K562 (cell line): ENCODE data around the gene AKAP13. TPM values are rescaled to one million over a fixed set of nuclear protein-coding genes. Genes with fewer than 3 reads are reported as not detected.
A peak's percentile ranks its signal among the peaks of the same experiment; 100 is the strongest.

Experiments
- ATAC-seq: fragments of 200-7000 bp; cut with Tn5 transposase; 3 replicates; pipeline ENCODE4 v1.9.1; 2020; ENCODE audit warnings: moderate library complexity
- BruUV-seq: library from RNA; stranded (reverse); fragments of 400-500 nt; replicated peaks from 2 replicates; lab custom pipeline; 2021; lab: Mats Ljungman, UMichigan
- CTCF ChIA-PET: fragments of 300-600 bp; formaldehyde crosslinking; extraction: SDS; loops from one replicate; lab custom pipeline; 2021; ENCODE audit warnings: low intra/inter-chr PET ratio; lab: Yijun Ruan, JAX
- POLR2A ChIA-PET: fragments of 300-600, 350-650 bp; sonication (Branson Sonifier 250); formaldehyde crosslinking; extraction: SDS; loops from one replicate; lab custom pipeline; 2021; ENCODE audit warnings: antibody characterized with exemption, inconsistent platforms; lab: Yijun Ruan, JAX
- DNase-seq, 4 experiments: peaks; one replicate each; pipeline versions ENCODE4 v3.0.0 to v3.0.0-alpha.2; 2011 to 2018; ENCODE audit warnings: low spot score in 3 of 4, mixed read lengths in 3 of 4; ENCODE audit errors: extremely low read depth in 1 of 4
- FAIRE-seq: peaks from 2 replicates; lab custom pipeline; 2011; peaks lifted over from hg19 to GRCh38; lab: Jason Lieb, UNC
- H2AFZ ChIP-seq: 2 replicates; pipeline ENCODE4 v1.6.0; 2011; ENCODE audit warnings: low read depth, low read length, control low read depth, inconsistent platforms
- H3K27ac ChIP-seq: fragments of 200-600 bp; 3 replicates; pipeline ENCODE4 v1.8.0; 2011; ENCODE audit warnings: low read depth, mild to moderate bottlenecking, control low read depth, inconsistent platforms, low read length, moderate library complexity, mixed read lengths; ENCODE audit errors: extremely low read depth
- H3K27me3 ChIP-seq, 2 experiments: fragments of 300-600 bp in 1 of 2; 2 replicates in 1 of 2; 3 replicates in 1 of 2; pipeline versions ENCODE4 v1.6.0 to v1.8.0; 2011; ENCODE audit warnings: inconsistent platforms in 2 of 2, low read length in 2 of 2, mild to moderate bottlenecking in 1 of 2, mixed read lengths in 1 of 2, moderate library complexity in 1 of 2; ENCODE audit not compliant: control insufficient read depth in 2 of 2, insufficient read depth in 2 of 2
- H3K36me3 ChIP-seq: fragments of 300-600 bp; 3 replicates; pipeline ENCODE4 v1.8.0; 2011; ENCODE audit warnings: mild to moderate bottlenecking, low read length, inconsistent platforms; ENCODE audit not compliant: control insufficient read depth, insufficient read depth
- H3K4me1 ChIP-seq, 2 experiments: fragments of 200-600 bp in 1 of 2; replicated peaks in 1 of 2; 2 replicates in 1 of 2; 3 replicates in 1 of 2; pipeline versions ENCODE4 v1.5.1 to v1.8.0; 2011; ENCODE audit warnings: inconsistent platforms in 2 of 2, low read length in 2 of 2, mild to moderate bottlenecking in 1 of 2, mixed read lengths in 1 of 2, moderate library complexity in 1 of 2; ENCODE audit not compliant: control insufficient read depth in 2 of 2, insufficient read depth in 2 of 2
- H3K4me2 ChIP-seq: 2 replicates; pipeline ENCODE4 v1.6.1; 2011; ENCODE audit warnings: low read length, control low read depth, inconsistent platforms, mixed read lengths; ENCODE audit not compliant: insufficient read depth
- H3K4me3 ChIP-seq: fragments of 200-600 bp; sonication (generic), shearing (Covaris generic); 2 replicates; pipeline ENCODE4 v1.5.1; 2016; ENCODE audit warnings: control low read depth, inconsistent platforms
- H3K79me2 ChIP-seq: fragments of 200-600 bp; 3 replicates; pipeline ENCODE4 v1.8.0; 2011; ENCODE audit warnings: low read length, inconsistent platforms; ENCODE audit not compliant: control insufficient read depth, insufficient read depth
- H3K9ac ChIP-seq, 2 experiments: 2 replicates each; pipeline versions ENCODE4 v1.6.0 to v1.6.1; 2011; ENCODE audit warnings: low read depth in 2 of 2, low read length in 2 of 2, control low read depth in 1 of 2, inconsistent platforms in 1 of 2, mild to moderate bottlenecking in 1 of 2, mixed read lengths in 1 of 2; ENCODE audit not compliant: insufficient read depth in 1 of 2
- H3K9me1 ChIP-seq: one replicate; pipeline ENCODE4 v1.6.0; 2011; ENCODE audit warnings: inconsistent platforms, mild to moderate bottlenecking, low read length, moderate library complexity; ENCODE audit not compliant: control insufficient read depth, insufficient read depth
- H3K9me3 ChIP-seq: replicated peaks from 2 replicates; pipeline ENCODE4 v1.5.1; 2011; ENCODE audit warnings: low read depth, low read length, inconsistent platforms; ENCODE audit not compliant: control insufficient read depth, insufficient read depth
- H4K20me1 ChIP-seq: replicated peaks from 2 replicates; pipeline ENCODE4 v1.6.1; 2011; ENCODE audit warnings: low read length, inconsistent platforms, mixed read lengths; ENCODE audit not compliant: control insufficient read depth, insufficient read depth
- CBFA2T2 ChIP-seq: fragments of 450-650 bp; conservative IDR thresholded peaks from 2 replicates; pipeline ENCODE4 v1.6.1; 2017; ENCODE audit warnings: mild to moderate bottlenecking
- CTCF ChIP-seq, 3 experiments: IDR thresholded peaks in 2 of 3; conservative IDR thresholded peaks in 1 of 3; 2 replicates each; pipeline ENCODE4 v1.5.1; 2011 to 2012; ENCODE audit warnings: low read length in 3 of 3, mild to moderate bottlenecking in 3 of 3, control low read depth in 2 of 3, improper control_type of control experiment in 1 of 3, inconsistent platforms in 1 of 3, low read depth in 1 of 3, mixed read lengths in 1 of 3, moderate library complexity in 1 of 3; ENCODE audit not compliant: insufficient read depth in 2 of 3
- DACH1 ChIP-seq: fragments of 450-650 bp; IDR thresholded peaks from 2 replicates; pipeline ENCODE4 v1.6.1; 2018; ENCODE audit not compliant: partially characterized antibody
- GATAD2A ChIP-seq: fragments of 450-650 bp; IDR thresholded peaks from 2 replicates; pipeline ENCODE4 v1.6.1; 2017
- HMGXB4 ChIP-seq: sonication (generic); formaldehyde crosslinking; IDR thresholded peaks from 2 replicates; pipeline ENCODE4 v1.8.1; 2023; ENCODE audit warnings: mild to moderate bottlenecking, missing genetic modification reagents
- IRF1 ChIP-seq: sonication (generic); formaldehyde crosslinking; IDR thresholded peaks from 2 replicates; pipeline ENCODE4 v1.8.0; 2022; ENCODE audit warnings: missing genetic modification reagents, mild to moderate bottlenecking, borderline replicate concordance
- NELFE ChIP-seq: IDR thresholded peaks from 2 replicates; pipeline ENCODE4 v1.6.1; 2011; ENCODE audit warnings: mild to moderate bottlenecking; ENCODE audit not compliant: insufficient read depth, insufficient read length
- PRMT5 ChIP-seq: sonication (generic); formaldehyde crosslinking; IDR thresholded peaks from 2 replicates; pipeline ENCODE4 v1.5.0; 2020; ENCODE audit warnings: missing genetic modification reagents
- RAD21 ChIP-seq, 2 experiments: fragments of 250-450 bp in 1 of 2; fragments of 450-650 bp in 1 of 2; sonication (Bioruptor Pico) in 1 of 2; formaldehyde crosslinking in 1 of 2; IDR thresholded peaks in 1 of 2; conservative IDR thresholded peaks in 1 of 2; 2 replicates each; pipeline versions ENCODE4 v1.4.0 to v1.8.0; 2020 to 2022; ENCODE audit warnings: mild to moderate bottlenecking in 2 of 2, moderate library complexity in 1 of 2
- RFX7 ChIP-seq: fragments of 250-450 bp; sonication (Bioruptor Pico); IDR thresholded peaks from 2 replicates; pipeline ENCODE4 v1.5.1; 2021; ENCODE audit warnings: mild to moderate bottlenecking
- RHOXF2B ChIP-seq: fragments of 250-450 bp; sonication (Bioruptor Pico); conservative IDR thresholded peaks from 2 replicates; pipeline ENCODE4 v1.5.1; 2021
- SMC3 ChIP-seq: conservative IDR thresholded peaks from 2 replicates; pipeline ENCODE4 v1.6.1; 2011; ENCODE audit warnings: low read depth, low read length, improper control_type of control experiment; ENCODE audit not compliant: insufficient read depth
- ZNF140 ChIP-seq: fragments of 250-450 bp; sonication (Bioruptor Pico); IDR thresholded peaks from 2 replicates; pipeline ENCODE4 v1.8.0; 2021; ENCODE audit warnings: moderate library complexity, mild to moderate bottlenecking, inconsistent platforms
- ZNF146 ChIP-seq: IDR thresholded peaks from one replicate; pipeline ENCODE4 v1.6.1; 2018; ENCODE audit warnings: missing compliant biosample characterization; ENCODE audit not compliant: unreplicated experiment
- ZNF384 ChIP-seq: IDR thresholded peaks from 2 replicates; pipeline ENCODE4 v1.6.1; 2012; ENCODE audit warnings: low read depth, low read length, improper control_type of control experiment
- ZNF512 ChIP-seq: IDR thresholded peaks from 2 replicates; pipeline ENCODE4 v1.6.1; 2016; ENCODE audit warnings: missing genetic modification characterization, missing compliant biosample characterization
- ZNF668 ChIP-seq: fragments of 250-450 bp; sonication (Bioruptor Pico); IDR thresholded peaks from 2 replicates; pipeline ENCODE4 v1.8.0; 2022; ENCODE audit warnings: mild to moderate bottlenecking, inconsistent platforms
- in situ Hi-C: fragments of 300-500 bp; cut with MboI; formaldehyde crosslinking; loops from 4 replicates; pipeline ENCODE4 v1.15.0; 2018; ENCODE audit warnings: inconsistent platforms, mixed read lengths
- intact Hi-C: fragments of 100-400 bp; cut with micrococcal nuclease; formaldehyde crosslinking; loops from 2 replicates; pipeline ENCODE4 v1.14.2; 2022
- polyA plus RNA-seq, 8 experiments: library from polyadenylated mRNA; depleted of rRNA in 4 of 8; stranded (reverse) in 5 of 8; unstranded in 3 of 8; fragments of >200 nt; fragmentation: Nextera tagmentation in 2 of 8; fragmentation: Illumina TruSeq in 1 of 8; extraction: Ambion mirVana in 2 of 8; extraction: Trizol in 1 of 8; gene quantifications; 2 replicates each; pipeline versions ENCODE4 v1.2.1 to v1.2.3, GENCODE V29; 2011 to 2014; ENCODE audit warnings: inconsistent platforms in 1 of 8, missing spikeins in 1 of 8
- total RNA-seq, 7 experiments: library from RNA; depleted of rRNA in 6 of 7; stranded (reverse); fragments of >200 nt in 6 of 7; fragmentation: Illumina TruSeq in 2 of 7; extraction: Trizol in 2 of 7; gene quantifications; 2 replicates each; pipeline versions ENCODE4 v1.2.1 to v1.2.3, GENCODE V29; 2011 to 2021; ENCODE audit warnings: low replicate concordance in 1 of 7

AKAP13 gene
- total and polyA plus RNA-seq, 9 of the 15 experiments (the other 6 are each of a cell fraction or from before 2014, with no cell fraction given) = 0.03 to 1.7 (median 0.42) TPM

- in situ Hi-C loops = no loop called here
- Histone ChIP-seq H3K4me3 (no peak overlapping the region), H3K4me2 (no peak overlapping the region), H2AFZ (no peak overlapping the region), H3K4me1 (no peaks in the 10 kb centered on the region), H3K27me3 (no peaks in the 10 kb centered on the region; a peak in 1 of 5 replicates), H3K27ac (no peak overlapping the region), H3K9me1 (no peaks in the 10 kb centered on the region), H3K79me2 (no peaks in the 10 kb centered on the region), H3K36me3 (no peaks in the 10 kb centered on the region), H4K20me1 (no peaks in the 10 kb centered on the region), H3K9ac (no peak overlapping the region), H3K9me3 (no peaks in the 10 kb centered on the region)
- BruUV-seq = no TSS peak
- ATAC-seq = peak; percentile 65; the same call in 2 of the 3 replicates
- peak in 3 of 4 experiments; percentile 10 to 14 (median 13) for DNase-seq
- POLR2A ChIA-PET = no interaction called here
- FAIRE-seq = no peak
- intact Hi-C loops = no loop called here
- TF ChIP-seq ZNF146 (CRISPR knock-in tag) = no peak
- peak; percentile 17 to 32 (median 26); a peak in 2 of 6 replicates for TF ChIP-seq CTCF (IDR thresholded peaks at IDR 0.05 in 2 of 3, conservative IDR thresholded peaks at IDR 0.05 in 1 of 3; ENCODE audit: insufficient read depth in 2 of 3, low read depth in 1 of 3, low read length in 3 of 3)
- TF ChIP-seq CBFA2T2 = no peak
- TF ChIP-seq HMGXB4 (CRISPR knock-in tag) = no peak
- no peak for TF ChIP-seq RHOXF2B
- TF ChIP-seq IRF1 (CRISPR knock-in tag) = no peak
- no peak for TF ChIP-seq ZNF512
- no peak for TF ChIP-seq ZNF668 (CRISPR knock-in tag)
- TF ChIP-seq SMC3 = no peak
- no peak for TF ChIP-seq GATAD2A
- no peak for TF ChIP-seq NELFE
- no peak for TF ChIP-seq ZNF140 (CRISPR knock-in tag)
- peak; percentile 17 to 31; a peak in 2 of 4 replicates for TF ChIP-seq RAD21 (CRISPR knock-in tag; conservative IDR thresholded peaks at IDR 0.05 in 1 of 2, IDR thresholded peaks at IDR 0.05 in 1 of 2)
- no peak for TF ChIP-seq DACH1
- TF ChIP-seq PRMT5 (CRISPR knock-in tag) = no peak
- TF ChIP-seq RFX7 = no peak
- no peak for TF ChIP-seq ZNF384
- CTCF ChIA-PET = no interaction called here
These were observed 235.5 kb downstream of the AKAP13 start for GRCh38 chr15:85615930-85616329.
